Endothelial cell (in vitro differentiated cells): ENCODE results near the gene ARHGEF19. TPM values are rescaled to one million over a fixed set of nuclear protein-coding genes. Genes with fewer than 3 reads are reported as not detected.

Experiments
- DNase-seq: peaks from one replicate; pipeline ENCODE4 v3.0.0; 2021; ENCODE audit warnings: low spot score
- H3K27ac Mint-ChIP-seq: one replicate; pipeline ENCODE4 v1.8.0; 2021; ENCODE audit warnings: mixed read lengths, inconsistent platforms; ENCODE audit not compliant: unreplicated experiment
- H3K27me3 Mint-ChIP-seq: one replicate; pipeline ENCODE4 v1.8.0; 2021; ENCODE audit warnings: mild to moderate bottlenecking, moderate library complexity, mixed read lengths, inconsistent platforms; ENCODE audit not compliant: unreplicated experiment
- H3K36me3 Mint-ChIP-seq: one replicate; pipeline ENCODE4 v1.8.0; 2021; ENCODE audit warnings: mild to moderate bottlenecking, low read depth, mixed read lengths, inconsistent platforms; ENCODE audit not compliant: unreplicated experiment
- H3K4me1 Mint-ChIP-seq: one replicate; pipeline ENCODE4 v1.8.0; 2021; ENCODE audit warnings: mild to moderate bottlenecking, mixed read lengths, inconsistent platforms; ENCODE audit not compliant: unreplicated experiment
- H3K4me3 Mint-ChIP-seq: one replicate; pipeline ENCODE4 v1.8.0; 2021; ENCODE audit warnings: mild to moderate bottlenecking, mixed read lengths, inconsistent platforms; ENCODE audit not compliant: unreplicated experiment
- H3K9me3 Mint-ChIP-seq: one replicate; pipeline ENCODE4 v1.8.0; 2021; ENCODE audit warnings: mixed read lengths, inconsistent platforms; ENCODE audit not compliant: unreplicated experiment
- CTCF ChIP-seq: fragments of 200-600 bp; sonication (generic); IDR thresholded peaks from one replicate; pipeline ENCODE4 v1.5.0; 2021; ENCODE audit warnings: antibody characterized with exemption; ENCODE audit not compliant: unreplicated experiment
- total RNA-seq: library from RNA; stranded (reverse); fragmentation: NEBNext Ultra II Directional; extraction: Animal tissue kit (Norgen Biotek cat#: 25700); gene quantifications from one replicate; pipeline ENCODE4 v1.2.1, GENCODE V29; 2021; ENCODE audit not compliant: unreplicated experiment

ARHGEF19 gene
- total RNA-seq, 1 donor from 2014 or later: 14.0 TPM

- Mint-ChIP-seq H3K4me3 (no peak overlapping the region), H3K27me3 (peaks cover 15% of the 10 kb centered on the region), H3K27ac (peak overlapping the region; percentile 43), H3K4me1 (peaks cover 20% of the 10 kb centered on the region), H3K36me3 (no peaks in the 10 kb centered on the region), H3K9me3 (no peaks in the 10 kb centered on the region)
- no peak for DNase-seq
- TF ChIP-seq CTCF: no peak
These were observed 38.8 kb downstream of the ARHGEF19 start for GRCh38 chr1:16173447-16174260.

DNA sequence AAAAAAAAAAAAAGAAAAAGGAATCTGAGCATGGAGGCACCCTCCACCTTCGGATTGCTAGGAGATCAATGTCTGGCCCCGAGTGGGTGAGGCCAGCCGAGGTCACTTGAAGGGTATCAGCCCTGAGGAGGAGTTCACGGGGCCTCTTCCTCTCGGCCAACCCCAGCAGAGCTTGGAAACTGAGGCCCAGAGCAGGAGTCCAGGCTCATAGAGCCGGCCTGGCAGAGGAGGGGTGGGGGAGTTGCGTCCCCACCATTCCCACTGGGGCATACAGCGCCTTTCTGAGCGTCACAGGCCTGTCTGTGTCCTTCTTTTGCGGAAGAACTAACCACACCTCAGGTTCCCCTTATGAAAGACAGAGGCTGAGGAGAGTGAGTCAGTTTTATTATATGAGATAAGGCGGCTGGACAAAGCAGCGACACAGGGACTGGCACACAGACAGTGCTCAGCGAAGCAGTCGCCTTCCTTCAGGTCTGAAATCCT lies 39.4 kb downstream of the ARHGEF19 start:
- no peaks in the 10 kb centered on the region for H3K9me3 Mint-ChIP-seq
- TF ChIP-seq CTCF: no peak
- DNase-seq: no peak
- H3K27ac Mint-ChIP-seq: peak overlapping the region; percentile 61
- H3K4me3 Mint-ChIP-seq: no peak overlapping the region
- H3K27me3 Mint-ChIP-seq: peaks cover 13% of the 10 kb centered on the region
- H3K36me3 Mint-ChIP-seq: no peaks in the 10 kb centered on the region
- H3K4me1 Mint-ChIP-seq: peaks cover 17% of the 10 kb centered on the region

DNA sequence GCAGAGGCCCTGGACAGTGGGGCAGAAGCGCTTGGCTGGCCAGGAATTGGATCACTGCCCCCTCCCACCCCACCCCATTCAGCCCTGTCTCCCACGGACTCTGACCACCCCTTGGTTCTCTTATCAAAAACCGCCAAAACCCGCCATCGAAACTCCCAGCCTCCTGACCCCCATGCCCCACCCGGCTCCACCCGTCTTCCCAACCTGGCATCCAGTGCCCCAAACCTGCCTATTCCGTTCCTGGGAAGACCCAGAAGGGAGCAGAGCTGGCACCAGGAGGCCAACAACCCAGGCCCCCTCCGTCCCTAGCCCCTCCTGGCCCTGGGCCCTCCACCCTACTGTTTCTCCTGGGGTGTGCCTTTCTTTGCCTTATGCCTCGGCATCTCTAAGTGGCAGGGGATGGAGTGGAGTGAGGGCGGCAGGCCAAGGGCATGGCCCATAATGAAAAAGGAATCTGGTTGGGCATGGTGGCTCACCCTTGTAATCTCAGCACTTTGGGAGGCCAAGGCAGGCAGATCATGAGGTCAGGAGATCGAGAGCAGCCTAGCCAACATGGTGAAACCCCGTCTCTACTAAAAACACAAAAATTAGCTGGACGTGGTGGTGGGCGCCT lies 40.1 kb downstream of the ARHGEF19 start:
- Mint-ChIP-seq H3K4me1 (peaks cover 17% of the 10 kb centered on the region), H3K27ac (peak overlapping the region; percentile 30), H3K27me3 (peaks cover 13% of the 10 kb centered on the region), H3K9me3 (no peaks in the 10 kb centered on the region), H3K36me3 (no peaks in the 10 kb centered on the region), H3K4me3 (no peak overlapping the region)
- DNase-seq: no peak
- no peak for TF ChIP-seq CTCF

GRCh38 chr1:16171314-16172151 lies 40.9 kb downstream of the ARHGEF19 start:
- no peak overlapping the region for H3K4me3 Mint-ChIP-seq
- H3K27ac Mint-ChIP-seq: no peak overlapping the region
- H3K27me3 Mint-ChIP-seq: peaks cover 10% of the 10 kb centered on the region
- peaks cover 17% of the 10 kb centered on the region for H3K4me1 Mint-ChIP-seq
- no peaks in the 10 kb centered on the region for H3K9me3 Mint-ChIP-seq
- no peak for TF ChIP-seq CTCF
- no peaks in the 10 kb centered on the region for H3K36me3 Mint-ChIP-seq
- no peak for DNase-seq
